Psoas muscle (tissue), 8 donors: ENCODE data around the gene SH3GL1. TPM values are rescaled to one million over a fixed set of nuclear protein-coding genes. Genes with fewer than 3 reads are reported as not detected.

Source experiments
- ATAC-seq, 4 donors: fragments of 200-7000 bp; cut with Tn5 transposase; one replicate each; pipeline ENCODE4 v1.9.1; 2020; ENCODE audit warnings: moderate library complexity in 3 of 4, mild to moderate bottlenecking in 2 of 4
- DNase-seq, 2 donors: peaks; one replicate each; pipeline ENCODE4 v3.0.0-alpha.2; 2020
- H3K27ac ChIP-seq: fragments of 200-600 bp; one replicate; pipeline ENCODE4 v1.8.0; 2022
- H3K27me3 ChIP-seq, 3 donors: fragments of 200-600 bp in 1 of 3; one replicate each; pipeline versions ENCODE4 v1.6.1 to v1.8.0; 2013 to 2022; ENCODE audit warnings: low read length in 2 of 3, mild to moderate bottlenecking in 2 of 3, moderate library complexity in 1 of 3; ENCODE audit not compliant: insufficient read depth in 3 of 3
- H3K36me3 ChIP-seq, 2 donors: fragments of 200-600 bp in 1 of 2; one replicate each; pipeline versions ENCODE4 v1.6.1 to v1.8.0; 2013 to 2022; ENCODE audit warnings: low read depth in 1 of 2, mild to moderate bottlenecking in 1 of 2, moderate library complexity in 1 of 2; ENCODE audit not compliant: insufficient read depth in 1 of 2
- H3K4me1 ChIP-seq: fragments of 200-600 bp; one replicate; pipeline ENCODE4 v1.8.0; 2022
- H3K4me3 ChIP-seq: fragments of 200-600 bp; one replicate; pipeline ENCODE4 v1.8.0; 2022; ENCODE audit warnings: mild to moderate bottlenecking
- H3K9me3 ChIP-seq: fragments of 200-600 bp; one replicate; pipeline ENCODE4 v1.8.0; 2022
- WGBS, 3 donors: extraction: QIAGEN DNeasy Blood & Tissue Kit; methylation state at CpG; one replicate each; pipeline versions ENCODE4 v1.1.6 to v1.1.7; 2013; 5-methylcytosine and 5-hydroxymethylcytosine counted together
- intact Hi-C, 2 donors: fragments of 100-400 bp; cut with DNase I; formaldehyde crosslinking; loops; one replicate each; pipeline versions ENCODE4 v1.11.0 to v1.14.2; 2022
- polyA plus RNA-seq, 3 donors: library from polyadenylated mRNA; stranded (reverse); fragments of 200-250 nt; gene quantifications; one replicate each; pipeline ENCODE4 v1.2.3, GENCODE V29; 2013
- total RNA-seq, 4 donors: library from RNA; stranded (reverse); fragmentation: NEBNext Ultra II Directional in 2 of 4; extraction: Animal tissue kit (Norgen Biotek cat#: 25700) in 2 of 4; gene quantifications; one replicate each; pipeline versions ENCODE4 v1.2.1 to v1.2.4, GENCODE V29; 2021 to 2023
- TF ChIP-seq, protein P1 (sequence below): fragments of 200-600 bp; IDR thresholded peaks from one replicate; pipeline ENCODE4 v1.8.0; 2022; ENCODE audit warnings: antibody characterized with exemption
- donor health status: healthy with polysubstance abuse.
- donor health status: DM: no; HTN: no; CAD: no; lungs with moderate emphysema.
- donor health status: Bipolar disorder and iron deficiency.
- donor health status: healthy.
- donor health status: DM: yes; HTN: yes; CAD: no.
- donor health status: DM: no; HTN: no; CAD: no.
- donor health status: DM: no; HTN: no; CAD: no.
- donor health status: DM: yes; HTN: yes; CAD: no.

SH3GL1 gene
- total and polyA plus RNA-seq, 7 donors: 16.0 to 85.6 (median 23.3) TPM

GRCh38 chr19:4391306-4391693 lies 9.0 kb downstream of the SH3GL1 start:
- H3K4me1 ChIP-seq: peaks cover 69% of the 10 kb centered on the region
- no peaks in the 10 kb centered on the region for H3K27me3 ChIP-seq
- 38 to 53% (median 41%) methylated on average over 9 of the region's 9 CpGs for WGBS, 3 donors
- peak overlapping the region; percentile 35 for H3K4me3 ChIP-seq
- peak in 1 of 4 donors; percentile 0 for ATAC-seq
- peak in 1 of 2 donors; percentile 23 for DNase-seq
- TF ChIP-seq, protein P1, sequence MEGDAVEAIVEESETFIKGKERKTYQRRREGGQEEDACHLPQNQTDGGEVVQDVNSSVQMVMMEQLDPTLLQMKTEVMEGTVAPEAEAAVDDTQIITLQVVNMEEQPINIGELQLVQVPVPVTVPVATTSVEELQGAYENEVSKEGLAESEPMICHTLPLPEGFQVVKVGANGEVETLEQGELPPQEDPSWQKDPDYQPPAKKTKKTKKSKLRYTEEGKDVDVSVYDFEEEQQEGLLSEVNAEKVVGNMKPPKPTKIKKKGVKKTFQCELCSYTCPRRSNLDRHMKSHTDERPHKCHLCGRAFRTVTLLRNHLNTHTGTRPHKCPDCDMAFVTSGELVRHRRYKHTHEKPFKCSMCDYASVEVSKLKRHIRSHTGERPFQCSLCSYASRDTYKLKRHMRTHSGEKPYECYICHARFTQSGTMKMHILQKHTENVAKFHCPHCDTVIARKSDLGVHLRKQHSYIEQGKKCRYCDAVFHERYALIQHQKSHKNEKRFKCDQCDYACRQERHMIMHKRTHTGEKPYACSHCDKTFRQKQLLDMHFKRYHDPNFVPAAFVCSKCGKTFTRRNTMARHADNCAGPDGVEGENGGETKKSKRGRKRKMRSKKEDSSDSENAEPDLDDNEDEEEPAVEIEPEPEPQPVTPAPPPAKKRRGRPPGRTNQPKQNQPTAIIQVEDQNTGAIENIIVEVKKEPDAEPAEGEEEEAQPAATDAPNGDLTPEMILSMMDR: no peak
- H3K36me3 ChIP-seq: peaks cover 0 to 16% of the 10 kb centered on the region in 2 donors
- H3K27ac ChIP-seq: peak overlapping the region; percentile 93
- intact Hi-C loops: no loop called here
- no peaks in the 10 kb centered on the region for H3K9me3 ChIP-seq

- TF ChIP-seq, protein P1: no peak
- Histone ChIP-seq H3K4me1 (peaks cover 73% of the 10 kb centered on the region), H3K4me3 (peak overlapping the region; percentile 35), H3K27me3 (no peaks in the 10 kb centered on the region), H3K36me3 (peaks cover 0 to 13% of the 10 kb centered on the region in 2 donors), H3K27ac (peak overlapping the region; percentile 93), H3K9me3 (no peaks in the 10 kb centered on the region)
- ATAC-seq (no peak), DNase-seq (peak; percentile 16 to 43)
- intact Hi-C loops: no loop called here
- WGBS, 3 donors: 40 to 52% (median 41%) methylated on average over 21 of the region's 21 CpGs
Observed at GRCh38 chr19:4390567-4391305, 9.6 kb downstream of the SH3GL1 start.

GRCh38 chr19:4390017-4390566 lies 10.3 kb downstream of the SH3GL1 start:
- ATAC-seq: peak in 2 of 4 donors; percentile 1 to 5
- no peaks in the 10 kb centered on the region for H3K27me3 ChIP-seq
- intact Hi-C loops: no loop called here
- peaks cover 78% of the 10 kb centered on the region for H3K4me1 ChIP-seq
- no peaks in the 10 kb centered on the region for H3K9me3 ChIP-seq
- H3K36me3 ChIP-seq: peaks cover 0 to 13% of the 10 kb centered on the region in 2 donors
- TF ChIP-seq, protein P1: no peak
- 52 to 58% (median 55%) methylated on average over 12 of the region's 12 CpGs for WGBS, 3 donors
- peak overlapping the region; percentile 35 for H3K4me3 ChIP-seq
- DNase-seq: peak; percentile 53 to 66
- H3K27ac ChIP-seq: peak overlapping the region; percentile 93

GRCh38 chr19:4389511-4390016 lies 10.8 kb downstream of the SH3GL1 start:
- no peaks in the 10 kb centered on the region for H3K27me3 ChIP-seq
- peaks cover 0 to 12% of the 10 kb centered on the region in 2 donors for H3K36me3 ChIP-seq
- H3K4me3 ChIP-seq: peak overlapping the region; percentile 35
- peak overlapping the region; percentile 93 for H3K27ac ChIP-seq
- WGBS, 3 donors: 22 to 28% (median 27%) methylated on average over 17 of the region's 17 CpGs
- no peaks in the 10 kb centered on the region for H3K9me3 ChIP-seq
- ATAC-seq: peak; percentile 4 to 42 (median 16)
- H3K4me1 ChIP-seq: peaks cover 78% of the 10 kb centered on the region
- TF ChIP-seq, protein P1: no peak
- intact Hi-C loops: no loop called here
- DNase-seq: peak; percentile 33 to 69
